EL (cell line): ENCODE measurements around the gene GNG7.
A peak's percentile ranks its signal among the peaks of the same experiment; 100 is the strongest.
"Not testable (repeated sequence)": the region's sequence is repeated elsewhere in the genome, so short reads cannot be mapped to it uniquely, and the experiment has no call there.

ENCODE experiments used
- DNase-seq: peaks from one replicate; pipeline ENCODE4 v3.0.0-alpha.2; 2016

GNG7 gene

DNA sequence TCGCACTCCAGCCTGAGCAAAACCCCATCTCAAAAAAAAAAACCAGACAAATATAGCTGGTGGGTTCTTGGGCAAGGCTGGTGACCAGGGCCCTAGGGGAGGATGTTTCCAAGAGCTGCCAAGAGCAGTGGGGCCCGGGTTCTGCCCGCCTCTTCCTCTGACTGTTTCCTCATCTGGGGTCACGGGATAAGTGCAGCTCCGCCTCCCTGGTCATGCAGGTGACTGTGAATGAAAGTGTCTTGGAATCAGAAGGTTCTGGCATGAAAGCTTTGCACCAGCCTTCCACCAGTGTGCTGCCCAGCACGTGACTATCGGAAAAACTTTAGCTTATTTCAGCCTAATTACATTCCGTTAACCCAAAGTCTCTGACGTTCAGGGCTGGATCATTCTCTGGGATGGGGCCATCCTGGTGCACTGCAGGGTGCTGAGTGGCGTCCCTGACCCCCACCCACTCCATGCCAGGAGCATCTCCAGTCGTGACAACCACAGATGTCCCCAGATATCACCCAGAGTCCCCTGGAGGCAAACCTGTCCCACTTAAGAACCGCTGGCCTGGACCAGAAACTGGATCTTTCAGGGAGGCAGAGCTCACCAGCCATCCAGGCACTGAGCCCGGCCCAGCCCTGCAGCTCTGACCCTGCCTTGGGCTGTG, 85.6 kb downstream of the GNG7 start:
- DNase-seq, result no peak

DNA sequence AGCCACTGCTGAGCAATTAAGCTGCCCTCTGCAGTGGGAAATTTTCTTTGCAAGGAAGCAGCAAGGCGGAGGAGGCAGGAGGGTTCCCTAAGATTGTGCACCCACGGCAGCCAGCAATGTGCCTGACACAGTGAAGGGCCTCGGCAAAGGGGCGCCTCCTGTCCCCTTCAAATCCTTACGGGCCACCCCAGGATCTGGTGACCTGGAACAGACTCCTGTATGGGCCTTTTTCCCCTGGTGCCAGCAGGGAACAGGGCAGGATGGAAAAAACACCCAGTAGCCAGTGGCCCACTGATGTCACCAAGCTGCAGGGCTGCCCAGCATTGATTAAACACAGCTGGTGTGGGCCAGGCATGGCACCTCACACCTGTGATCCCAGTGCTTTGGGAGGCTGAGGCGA, 86.7 kb downstream of the GNG7 start:
- DNase-seq, result no peak

DNA sequence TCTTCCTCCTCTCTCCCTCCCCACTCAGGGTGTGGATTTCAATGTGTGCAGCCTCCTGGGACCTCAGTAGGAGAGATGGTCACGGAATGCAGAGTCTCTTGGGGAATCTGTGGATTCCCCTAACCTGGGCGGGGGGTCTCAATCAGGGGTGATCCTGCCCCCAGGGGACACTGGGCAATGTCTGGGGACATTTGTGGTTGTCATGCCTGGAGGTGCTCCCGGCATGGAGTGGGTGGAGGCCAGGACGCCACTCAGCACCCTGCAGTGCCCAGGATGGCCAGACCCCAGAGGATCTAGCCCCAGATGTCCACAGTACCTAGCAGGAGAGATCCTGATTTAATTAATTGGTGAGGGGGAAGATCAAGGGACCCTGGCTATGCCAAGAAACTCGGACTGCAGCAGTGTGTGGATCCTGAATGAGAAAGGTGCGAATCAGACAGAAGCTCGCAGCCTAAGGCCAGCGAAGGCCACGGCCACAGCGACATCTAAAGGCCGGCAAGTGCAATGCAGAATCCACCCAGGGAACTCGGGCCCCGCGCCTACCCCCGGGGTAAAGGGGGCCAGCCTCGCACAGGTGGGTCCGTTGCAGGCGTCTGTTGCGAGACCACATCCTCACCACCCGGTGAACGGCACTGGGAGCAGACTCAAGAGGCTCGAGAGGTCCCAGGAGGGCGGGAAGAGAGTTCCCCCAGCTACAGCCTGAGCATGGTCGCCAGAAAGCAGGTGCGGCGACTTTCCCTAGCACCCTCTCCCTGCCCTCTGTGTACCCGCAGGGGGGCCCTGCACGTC, 88.8 kb downstream of the GNG7 start:
- DNase-seq, result peak; percentile 47

DNA sequence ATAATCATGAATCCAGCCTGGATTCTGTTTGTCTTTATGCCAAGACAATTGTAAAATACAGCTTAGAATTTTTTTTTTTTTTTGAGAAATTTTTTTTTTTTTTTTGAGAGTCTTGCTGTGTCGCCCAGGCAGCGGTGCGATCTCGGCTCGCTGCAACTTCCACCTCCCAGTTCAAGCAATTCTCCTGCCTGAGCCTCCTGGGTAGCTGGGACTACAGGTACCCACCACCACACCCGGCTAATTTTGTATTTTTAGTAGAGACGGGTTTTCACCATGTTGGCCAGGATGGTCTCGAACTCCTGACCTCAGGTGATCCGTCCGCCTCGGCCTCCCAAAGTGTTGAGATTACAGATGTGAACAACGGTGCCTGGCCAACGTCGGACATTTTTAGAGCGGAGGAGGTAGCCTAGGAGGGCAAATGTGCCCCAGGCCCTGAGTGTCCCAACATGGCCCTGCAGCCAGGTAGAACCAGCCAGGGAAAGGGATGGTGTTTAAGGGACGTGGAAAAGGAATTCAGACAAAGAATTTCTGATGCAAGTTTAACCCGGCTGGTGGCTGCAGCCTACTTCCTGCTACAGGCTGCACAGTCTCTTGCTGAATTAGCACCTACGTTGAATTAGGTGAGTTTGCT, 89.8 kb downstream of the GNG7 start:
- no peak for DNase-seq

DNA sequence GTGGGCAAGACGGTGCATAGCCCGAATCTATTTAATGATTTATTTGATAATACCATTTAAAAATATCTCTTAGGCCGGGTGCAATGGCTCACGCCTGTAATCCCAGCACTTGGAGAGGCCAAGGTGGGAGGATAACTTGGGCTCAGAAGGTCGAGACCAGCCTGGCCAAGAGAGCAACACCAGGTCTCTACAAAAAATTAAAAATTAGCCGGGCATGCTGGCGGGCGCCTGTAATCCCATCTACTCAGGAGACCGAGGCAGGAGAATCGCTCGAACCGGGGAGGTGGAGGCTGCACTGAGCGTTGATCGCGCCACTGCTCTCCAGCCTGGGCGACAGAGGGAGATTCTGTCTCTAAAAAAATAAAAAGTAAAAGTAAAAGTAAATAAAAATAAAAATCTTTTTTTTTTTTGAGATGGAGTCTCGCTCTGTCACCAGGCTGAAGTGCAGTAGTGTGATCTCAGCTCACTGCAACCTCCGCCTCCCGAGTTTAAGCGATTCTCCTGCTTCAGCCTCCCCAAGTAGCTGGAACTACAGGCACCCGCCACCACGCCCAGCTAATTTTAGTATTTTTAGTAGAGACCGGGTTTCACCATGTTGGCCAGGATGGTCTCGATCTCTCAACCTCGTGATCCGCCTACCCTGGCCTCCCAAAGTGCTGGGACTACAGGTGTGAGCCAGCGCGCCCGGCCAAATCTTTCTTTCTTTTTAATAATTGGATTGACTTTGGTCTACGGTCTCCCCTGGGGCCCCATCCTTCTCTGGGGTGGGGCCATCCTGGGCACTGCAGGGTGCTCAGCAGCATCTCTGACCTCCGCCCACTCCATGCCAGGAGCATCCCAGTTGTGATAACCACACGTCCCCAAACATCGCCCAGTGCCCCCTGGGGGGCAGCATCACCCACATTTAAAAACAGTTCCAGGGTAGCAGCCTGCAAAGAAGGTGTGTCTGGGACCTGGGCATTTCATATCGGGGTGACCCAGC, 90.7 kb downstream of the GNG7 start:
- no peak for DNase-seq

DNA sequence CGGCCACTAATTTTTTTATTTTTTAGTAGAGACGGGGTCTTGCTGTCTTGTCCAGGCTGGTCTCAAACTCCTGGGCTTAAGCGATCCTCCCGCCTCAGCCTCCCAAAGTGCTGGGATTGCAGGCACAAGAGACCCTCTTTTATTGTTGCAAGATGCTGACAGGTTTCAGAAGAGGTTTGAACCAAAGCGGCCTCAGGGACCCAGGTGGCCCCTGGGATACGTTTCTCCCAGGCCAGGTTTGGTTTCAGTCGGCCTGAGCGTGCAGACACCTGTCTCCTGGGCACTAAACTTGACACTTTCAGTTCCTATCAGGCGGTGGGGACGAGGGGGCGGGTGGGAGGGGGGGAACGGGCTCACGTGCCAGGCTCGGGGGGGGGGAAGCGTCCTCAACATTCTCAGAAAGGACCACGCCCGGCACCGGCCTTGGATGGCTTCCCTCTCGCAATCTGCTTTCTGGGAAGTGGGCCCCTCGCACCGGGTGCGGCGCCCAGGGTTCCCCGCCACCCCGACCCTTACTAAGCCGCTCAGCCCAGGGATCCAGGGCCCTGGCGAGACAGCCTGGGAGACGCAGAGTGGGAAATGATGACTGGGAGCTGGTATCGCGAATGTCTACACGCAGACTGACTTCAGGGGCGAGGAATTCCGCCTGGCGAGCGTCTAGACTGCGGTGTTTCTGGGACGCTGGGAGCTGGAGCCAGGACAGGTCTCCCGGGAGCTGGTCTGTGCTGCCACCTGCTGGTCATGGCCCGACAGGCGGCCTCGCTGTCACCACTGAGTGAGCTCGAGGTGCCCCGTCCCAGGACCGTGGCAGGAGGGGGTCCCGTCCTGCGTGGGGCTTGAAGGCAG, 91.6 kb downstream of the GNG7 start:
- DNase-seq, result peak; percentile 94

DNA sequence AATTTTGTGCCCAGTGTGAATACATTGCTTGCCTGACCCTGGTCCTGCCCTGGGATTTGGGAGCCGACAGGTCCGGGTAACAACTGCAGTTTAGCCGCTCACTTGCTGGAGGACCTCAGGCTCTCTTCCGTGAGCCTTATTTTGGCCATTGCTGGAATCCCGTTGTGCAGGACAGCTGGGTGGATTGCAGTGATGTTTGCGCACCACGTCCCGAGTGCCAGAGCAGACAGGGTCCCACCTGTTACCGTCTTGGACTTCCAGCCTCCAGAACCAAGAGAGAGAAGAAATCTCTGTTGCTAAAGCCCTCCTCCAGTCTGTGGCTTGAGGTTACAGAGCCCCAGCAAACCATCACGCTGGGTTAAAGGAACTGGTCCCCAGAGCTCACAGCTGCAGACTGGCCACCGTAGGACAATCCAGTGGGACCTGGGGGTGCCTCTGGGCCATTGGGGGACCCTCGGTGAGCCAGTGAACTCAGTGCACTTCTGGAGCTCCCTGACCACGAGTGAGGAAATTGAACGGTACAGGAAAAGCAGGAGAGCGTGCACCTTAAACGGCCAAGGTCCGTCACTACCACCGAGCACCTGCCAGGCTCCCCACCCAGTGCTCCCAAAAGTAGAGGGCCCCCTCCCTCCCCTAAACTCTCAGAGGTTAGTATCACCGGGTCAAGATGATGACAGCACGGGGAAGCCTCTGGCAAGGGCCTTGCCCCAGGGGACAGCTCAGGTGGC, 92.9 kb downstream of the GNG7 start:
- DNase-seq, result no peak

DNA sequence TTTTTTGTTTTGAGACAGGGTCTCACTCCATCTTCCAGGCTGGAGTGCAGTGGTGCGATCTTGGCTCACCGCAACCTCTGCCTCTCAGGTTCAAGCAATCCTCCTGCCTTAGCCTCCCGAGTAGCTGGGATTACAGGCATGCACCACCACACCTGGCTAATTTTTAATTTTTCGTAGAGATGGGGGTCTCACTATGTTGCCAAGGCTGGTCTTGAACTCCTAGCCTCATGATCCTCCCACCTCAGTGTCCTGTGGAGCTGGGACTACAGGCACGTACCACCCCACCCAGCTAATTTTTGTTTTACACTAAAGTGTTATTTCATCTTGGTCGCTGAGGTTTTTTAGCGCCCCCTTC, 93.5 kb downstream of the GNG7 start:
- DNase-seq, result not testable (repeated sequence)

DNA sequence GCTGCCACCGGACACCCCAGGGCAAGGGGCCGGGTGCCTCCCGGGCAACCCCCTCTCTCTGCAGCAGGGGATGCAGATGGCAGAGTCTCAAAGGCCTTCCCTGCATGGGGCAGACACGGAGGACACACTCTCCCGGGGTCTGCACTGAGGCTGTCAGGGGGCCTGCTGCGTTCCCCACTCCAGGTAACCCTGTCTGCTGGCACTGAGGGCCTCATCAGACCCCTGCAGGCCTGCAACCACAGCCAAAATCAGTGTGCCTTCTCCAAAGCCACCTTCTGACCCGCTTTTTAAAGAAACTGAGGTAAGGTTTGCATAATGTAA, 93.9 kb downstream of the GNG7 start:
- no peak for DNase-seq

DNA sequence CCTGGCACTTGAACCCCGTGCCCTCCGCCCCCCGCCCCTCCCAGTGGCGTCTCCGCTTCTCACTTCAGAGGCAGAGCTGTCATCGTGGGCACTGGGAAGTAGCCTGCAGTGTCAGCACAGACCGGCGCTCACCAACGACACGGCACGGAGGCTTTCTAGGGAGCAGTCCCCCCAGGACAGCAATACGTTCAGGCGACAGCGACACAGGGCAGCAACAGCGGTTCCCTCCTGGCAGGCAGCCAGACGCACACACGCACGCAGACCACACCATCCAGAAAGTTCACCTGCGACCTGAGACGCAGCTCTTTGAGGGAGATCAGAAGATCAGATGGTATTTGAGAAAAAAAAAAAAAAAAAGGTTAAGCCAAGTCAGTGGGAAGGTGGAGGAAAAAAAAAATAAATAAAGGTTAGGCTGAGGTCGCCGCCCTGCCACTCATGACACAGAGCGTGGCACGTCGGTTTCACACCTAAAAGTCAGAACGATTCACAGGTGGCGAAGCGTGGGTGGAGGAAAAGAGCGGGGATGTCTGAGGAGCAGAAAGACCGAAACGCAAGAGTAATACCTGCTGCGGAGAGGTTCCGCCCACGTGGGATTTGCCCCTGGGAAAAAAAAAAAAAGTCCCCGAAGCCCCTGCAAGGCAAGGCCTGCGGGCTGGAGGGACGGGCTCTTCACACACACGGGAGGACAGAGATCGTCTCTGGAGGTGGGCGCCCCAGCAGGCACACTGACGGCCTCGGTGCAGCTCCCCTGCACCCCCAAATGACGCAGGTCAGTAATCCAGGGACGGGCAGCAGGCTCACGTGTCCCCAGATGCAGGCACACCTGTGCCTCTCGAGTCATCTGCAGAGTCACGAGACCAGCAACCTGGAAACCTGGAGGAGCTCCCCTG, 94.5 kb downstream of the GNG7 start:
- no peak for DNase-seq

DNA sequence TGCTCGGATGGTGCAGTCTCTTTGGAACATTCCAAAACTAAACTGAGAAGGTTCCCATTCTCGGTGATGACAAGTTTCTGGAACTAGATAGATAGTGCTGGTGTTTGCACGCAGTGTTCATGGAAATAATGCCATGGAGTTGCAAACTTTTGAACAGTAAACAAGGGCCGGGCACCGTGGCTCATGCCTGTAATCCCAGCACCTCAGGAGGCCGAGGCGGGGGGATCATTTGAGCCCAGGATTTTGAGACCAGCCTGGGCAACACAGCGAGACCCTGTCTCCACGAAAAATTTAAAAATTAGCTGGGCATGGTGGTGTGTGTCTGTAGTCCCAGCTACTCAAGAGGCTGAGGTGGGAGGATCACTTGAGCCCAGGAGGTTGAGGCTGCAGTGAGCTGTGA, 95.7 kb downstream of the GNG7 start:
- DNase-seq, result not testable (repeated sequence)

DNA sequence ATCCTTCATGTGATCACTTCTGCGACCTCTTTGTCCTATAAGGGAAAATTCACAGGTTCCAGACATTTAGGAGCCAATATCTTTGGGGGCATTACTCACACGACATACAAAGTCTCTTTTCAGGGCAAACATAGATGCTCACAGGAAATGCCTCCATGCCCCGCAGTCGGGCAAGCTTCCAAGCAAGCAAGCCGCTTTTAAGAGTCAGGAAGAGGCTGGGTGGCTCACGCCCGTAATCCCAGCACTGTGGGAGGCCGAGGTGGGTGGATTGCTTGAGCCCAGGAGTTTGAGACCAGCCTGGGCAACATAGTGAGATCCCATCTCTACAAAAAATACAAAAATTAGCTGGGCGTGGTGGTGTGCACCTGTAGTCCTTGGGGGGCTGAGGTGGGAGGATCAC, 96.6 kb downstream of the GNG7 start:
- peak; percentile 32 for DNase-seq

DNA sequence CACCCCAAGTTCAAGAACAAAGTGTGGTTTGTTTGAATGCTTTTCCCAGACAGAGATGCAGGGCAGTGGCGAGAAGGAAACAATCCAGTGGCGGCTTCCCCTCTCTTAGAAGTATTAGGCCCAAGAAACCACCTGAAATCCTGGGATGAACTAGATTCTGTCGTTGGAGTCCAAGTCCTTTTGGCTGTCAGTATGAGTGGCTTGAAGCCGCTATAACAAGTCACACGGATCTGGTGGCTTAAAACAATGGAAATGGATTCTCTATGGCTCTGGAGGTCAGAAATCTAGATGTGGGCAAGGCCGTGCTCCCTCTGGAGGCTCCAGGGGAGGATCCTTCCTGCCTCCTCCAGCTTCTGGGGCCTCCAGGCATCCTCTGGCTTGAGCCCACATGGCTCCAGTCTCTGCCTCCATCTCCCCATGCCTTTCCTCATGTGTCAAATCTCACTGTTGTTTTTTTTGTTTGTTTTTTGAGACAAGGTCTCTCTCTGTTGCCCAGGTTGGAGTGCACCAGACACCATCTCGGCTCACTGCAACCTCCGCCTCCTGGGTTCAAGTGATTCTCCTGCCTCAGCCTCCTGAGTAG, 97.7 kb downstream of the GNG7 start:
- DNase-seq, result no peak

DNA sequence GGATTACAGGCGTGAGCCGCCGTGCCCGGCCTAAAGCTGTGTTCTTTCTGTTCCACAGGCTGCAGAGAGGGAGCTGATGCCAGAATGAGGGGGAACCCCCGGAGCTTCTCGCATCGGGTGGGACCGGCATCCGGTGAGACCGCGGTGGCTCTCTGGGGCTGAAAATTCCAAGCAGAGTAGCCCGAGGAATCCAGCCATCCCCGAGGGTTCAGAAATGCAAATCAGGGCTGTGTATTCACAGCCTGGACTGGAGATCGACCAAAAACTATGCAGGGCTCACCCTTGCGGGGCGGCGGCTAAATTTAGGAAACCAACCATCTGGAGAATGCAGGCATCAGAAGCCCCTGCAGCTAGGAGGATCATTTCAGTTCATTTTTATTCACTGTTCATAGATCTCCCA, 99.2 kb downstream of the GNG7 start:
- peak; percentile 74 for DNase-seq

DNA sequence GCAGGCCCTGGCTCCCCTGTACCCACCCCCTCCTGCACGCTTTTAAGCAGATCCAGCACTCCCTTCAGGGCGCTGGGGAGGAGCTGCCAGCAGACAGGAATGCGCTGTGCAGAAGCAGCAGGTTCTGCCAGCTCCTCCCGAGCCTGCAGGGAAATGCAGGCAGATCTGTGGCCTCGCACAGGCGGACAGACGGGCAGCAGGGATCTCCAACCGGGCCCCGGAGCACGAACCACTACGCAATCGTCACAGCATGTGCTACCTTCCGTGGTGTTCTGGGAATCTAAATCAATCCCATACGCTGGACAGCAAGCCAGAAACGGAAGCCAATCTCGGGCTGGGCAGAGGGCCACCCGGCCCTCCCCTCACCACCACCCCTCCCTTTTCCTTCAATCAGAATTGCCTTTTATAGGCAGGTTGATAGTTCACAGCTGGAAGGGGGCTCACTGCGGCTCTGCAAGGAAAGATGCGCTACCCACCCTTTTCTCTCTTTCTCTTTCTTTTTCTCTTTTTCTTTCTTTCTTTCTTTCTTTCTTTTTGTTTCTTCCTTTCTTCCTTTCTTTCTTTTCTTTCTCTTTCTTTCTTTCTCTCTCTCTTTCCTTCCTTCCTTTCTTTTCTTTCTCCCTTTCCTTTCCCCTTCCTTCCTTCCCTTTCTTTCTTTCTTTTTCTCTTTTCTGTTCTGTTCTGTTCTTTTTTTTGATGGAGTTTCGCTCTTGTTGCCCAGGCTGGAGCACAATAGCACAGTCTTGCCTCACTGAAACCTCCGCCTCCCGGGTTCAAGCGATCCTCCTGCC, 99.9 kb downstream of the GNG7 start:
- DNase-seq, result peak; percentile 90

DNA sequence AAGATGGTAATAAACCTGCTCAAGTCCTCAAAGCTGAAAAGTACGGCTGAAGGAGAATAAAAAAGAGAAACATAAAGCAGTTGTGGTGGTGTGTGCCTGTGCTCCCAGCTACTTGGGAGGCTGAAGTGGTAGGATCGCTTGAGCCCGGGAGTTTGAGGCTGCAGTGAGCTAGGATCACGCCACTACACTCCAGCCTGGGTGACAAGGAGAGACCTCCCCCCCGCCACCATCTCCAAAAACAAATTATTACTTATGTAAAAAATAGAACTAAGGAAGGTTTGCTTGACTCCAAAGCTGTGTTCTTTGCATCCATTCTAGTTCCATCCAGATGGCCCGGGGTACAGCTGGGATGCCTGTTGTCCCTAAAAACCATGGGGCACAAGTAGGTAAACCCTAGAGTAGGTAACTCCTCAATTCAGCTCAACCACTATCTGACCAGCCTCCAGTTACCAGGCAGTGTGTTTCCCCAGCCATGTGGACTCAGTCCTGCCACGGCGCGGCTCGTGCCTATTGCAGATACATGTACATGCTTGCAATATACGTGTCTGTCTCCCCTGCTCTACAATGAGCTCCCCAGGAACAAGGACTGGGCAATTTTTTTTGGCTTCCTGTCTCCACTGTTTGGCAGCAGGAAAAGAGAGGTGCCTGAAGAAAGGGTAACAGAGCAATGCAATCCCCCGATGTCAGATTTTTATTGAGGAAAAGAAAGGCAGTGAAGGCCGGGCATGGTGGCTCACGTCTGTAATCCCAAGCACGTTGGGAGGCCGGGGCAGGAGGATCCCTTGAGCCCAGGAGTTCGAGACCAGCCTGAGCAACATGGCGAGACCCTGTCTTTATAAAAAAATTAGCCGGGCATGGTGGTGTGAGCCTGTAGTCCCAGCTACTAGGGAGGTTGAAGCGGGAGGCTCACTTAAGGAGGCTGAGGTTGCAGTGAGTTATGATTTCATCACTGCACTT, 101.3 kb downstream of the GNG7 start:
- DNase-seq, result no peak

DNA sequence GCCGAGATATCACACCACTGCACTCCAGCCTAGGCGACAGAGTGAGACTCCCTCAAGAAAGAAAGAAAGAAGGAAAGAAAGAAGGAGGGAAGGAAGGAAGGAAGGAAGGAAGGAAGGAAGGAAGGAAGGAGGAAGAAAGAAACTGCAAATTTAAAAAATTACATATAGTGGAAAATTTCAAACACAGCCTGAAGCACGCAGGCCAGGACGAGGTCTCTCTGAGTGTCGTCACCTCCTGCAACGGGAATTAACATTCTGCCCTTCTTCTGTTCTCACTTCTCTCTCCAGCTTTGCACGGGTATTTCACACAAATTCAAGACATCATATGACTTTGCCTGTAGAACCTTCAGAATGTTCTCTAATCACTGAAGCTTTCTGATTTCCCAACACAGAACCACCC, 108.2 kb downstream of the GNG7 start:
- DNase-seq, result no peak

DNA sequence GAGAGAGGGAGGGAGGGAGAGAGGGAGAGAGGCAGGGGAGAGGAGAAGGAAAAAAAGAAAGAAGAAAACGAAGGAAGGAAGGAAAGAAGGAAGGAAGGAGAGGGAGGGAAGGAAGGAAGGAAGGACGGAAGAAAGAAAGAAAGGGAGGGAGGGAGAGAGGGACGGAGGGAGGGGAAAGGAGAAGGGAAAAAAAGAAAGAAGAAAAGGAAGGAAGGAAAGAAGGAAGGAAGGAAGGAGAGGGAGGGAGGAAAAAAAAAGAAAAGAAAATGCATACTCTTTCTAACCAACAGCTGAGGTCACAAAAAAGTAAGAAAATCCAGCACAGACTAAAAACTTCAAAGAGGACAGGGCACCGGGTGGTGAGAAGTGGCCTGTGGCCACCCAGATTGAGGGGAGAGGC, 109.7 kb downstream of the GNG7 start:
- no peak for DNase-seq
